ENCODE measurements around the gene RPA1. TPM values are rescaled to one million over a fixed set of nuclear protein-coding genes. Genes with fewer than 3 reads are reported as not detected.

The RPA1 gene
- total and polyA plus RNA-seq, 2 of the 8 experiments (the other 6 are each of a cell fraction or from before 2014, with no cell fraction given): 79.1 to 194 TPM

GRCh38 chr17:1942066-1942365 is 112.2 kb downstream of the RPA1 start (continued):
- TF ChIP-seq SIN3A (conservative IDR thresholded peaks at IDR 0.05 in 1 of 2, IDR thresholded peaks at IDR 0.05 in 1 of 2; ENCODE audit: low read depth in 1 of 2, low read length in 2 of 2): no peak
- no peak for TF ChIP-seq HDAC2 (IDR thresholded peaks at IDR 0.05; ENCODE audit: borderline replicate concordance in 1 of 2, low read depth in 2 of 2, low read length in 2 of 2)
- no peak for TF ChIP-seq CTBP2 (IDR thresholded peaks at IDR 0.05; ENCODE audit: borderline replicate concordance, insufficient read depth, insufficient read length, low read length)
- TF ChIP-seq CEBPB (IDR thresholded peaks at IDR 0.05; ENCODE audit: low read depth, low read length): no peak

All from H1 (cell line).